H9 (cell line): Measurements from ENCODE around the gene TOR4A. TPM values are rescaled to one million over a fixed set of nuclear protein-coding genes. Genes with fewer than 3 reads are reported as not detected.

ENCODE experiments used
- DNase-seq: peaks from one replicate; pipeline ENCODE4 v3.0.0-alpha.2; 2017
- H2AFZ ChIP-seq: one replicate; pipeline ENCODE4 v1.6.1; 2013; ENCODE audit warnings: mild to moderate bottlenecking, low read length, control low read depth, moderate library complexity
- H2AK5ac ChIP-seq: 2 replicates; pipeline ENCODE4 v1.6.1; 2013; ENCODE audit warnings: low read length, control low read depth, mixed read lengths; ENCODE audit not compliant: insufficient read length
- H2BK120ac ChIP-seq: one replicate; pipeline ENCODE4 v1.6.1; 2013; ENCODE audit warnings: low read depth, mild to moderate bottlenecking, low read length, control low read depth, inconsistent platforms; ENCODE audit not compliant: poor library complexity, severe bottlenecking
- H2BK12ac ChIP-seq: 2 replicates; pipeline ENCODE4 v1.6.1; 2013; ENCODE audit warnings: low read length, control low read depth, mixed read lengths, low read depth; ENCODE audit not compliant: insufficient read length
- H2BK15ac ChIP-seq: 2 replicates; pipeline ENCODE4 v1.6.1; 2013; ENCODE audit warnings: low read depth, low read length, control low read depth
- H2BK20ac ChIP-seq: one replicate; pipeline ENCODE4 v1.6.1; 2013; ENCODE audit warnings: low read depth, mild to moderate bottlenecking, low read length, control low read depth, inconsistent platforms; ENCODE audit not compliant: poor library complexity, severe bottlenecking
- H2BK5ac ChIP-seq: 2 replicates; pipeline ENCODE4 v1.6.1; 2013; ENCODE audit warnings: low read length, control low read depth, mixed read lengths; ENCODE audit not compliant: insufficient read length
- H3K14ac ChIP-seq: 2 replicates; pipeline ENCODE4 v1.6.1; 2013; ENCODE audit warnings: low read length, control low read depth; ENCODE audit not compliant: insufficient read depth
- H3K18ac ChIP-seq: 2 replicates; pipeline ENCODE4 v1.6.1; 2013; ENCODE audit warnings: low read depth, mild to moderate bottlenecking, mixed read lengths, low read length, control low read depth; ENCODE audit not compliant: insufficient read length
- H3K23ac ChIP-seq: 2 replicates; pipeline ENCODE4 v1.6.1; 2013; ENCODE audit warnings: low read length, control low read depth, mixed read lengths, low read depth; ENCODE audit not compliant: insufficient read length
- H3K23me2 ChIP-seq: 2 replicates; pipeline ENCODE4 v1.6.1; 2013; ENCODE audit warnings: low read depth, mild to moderate bottlenecking, mixed read lengths, low read length, control low read depth; ENCODE audit not compliant: insufficient read length, poor library complexity, severe bottlenecking
- H3K27ac ChIP-seq: 2 replicates; pipeline ENCODE4 v1.5.1; 2013; ENCODE audit warnings: low read length, control low read depth, mixed read lengths, low read depth; ENCODE audit not compliant: insufficient read length
- H3K27me3 ChIP-seq: 2 replicates; pipeline ENCODE4 v1.6.1; 2013; ENCODE audit warnings: low read length, control low read depth, inconsistent platforms; ENCODE audit not compliant: insufficient read depth
- H3K4ac ChIP-seq: 2 replicates; pipeline ENCODE4 v1.6.1; 2013; ENCODE audit warnings: low read depth, mild to moderate bottlenecking, control low read depth, inconsistent platforms, low read length, moderate library complexity
- H3K4me1 ChIP-seq: 2 replicates; pipeline ENCODE4 v1.6.1; 2013; ENCODE audit warnings: low read length, control low read depth, inconsistent platforms; ENCODE audit not compliant: insufficient read depth
- H3K4me2 ChIP-seq: 2 replicates; pipeline ENCODE4 v1.6.1; 2013; ENCODE audit warnings: low read length, control low read depth, mixed read lengths; ENCODE audit not compliant: insufficient read length, insufficient read depth
- H3K56ac ChIP-seq: 2 replicates; pipeline ENCODE4 v1.6.1; 2013; ENCODE audit warnings: low read depth, mild to moderate bottlenecking, mixed read lengths, low read length, control low read depth; ENCODE audit not compliant: insufficient read length
- H3K79me1 ChIP-seq: 2 replicates; pipeline ENCODE4 v1.6.1; 2013; ENCODE audit warnings: low read depth, mild to moderate bottlenecking, moderate library complexity, low read length, control low read depth, inconsistent platforms; ENCODE audit not compliant: insufficient read depth, poor library complexity, severe bottlenecking
- H3K79me2 ChIP-seq: 2 replicates; pipeline ENCODE4 v1.6.1; 2013; ENCODE audit warnings: low read length, control low read depth, inconsistent platforms; ENCODE audit not compliant: insufficient read depth
- H3K9ac ChIP-seq: 2 replicates; pipeline ENCODE4 v1.6.1; 2013; ENCODE audit warnings: low read length, control low read depth, mixed read lengths; ENCODE audit not compliant: insufficient read length; ENCODE audit errors: extremely low read depth
- H3K9me3 ChIP-seq: one replicate; pipeline ENCODE4 v1.6.1; 2013; ENCODE audit warnings: low read depth, low read length, inconsistent platforms; ENCODE audit not compliant: control insufficient read depth
- H3T11ph ChIP-seq: one replicate; pipeline ENCODE4 v1.6.1; 2013; ENCODE audit warnings: mild to moderate bottlenecking, low read length, control low read depth, inconsistent platforms
- H4K20me1 ChIP-seq: one replicate; pipeline ENCODE4 v1.6.1; 2013; ENCODE audit not compliant: control insufficient read depth, insufficient read length, insufficient read depth
- H4K5ac ChIP-seq: 2 replicates; pipeline ENCODE4 v1.6.1; 2013; ENCODE audit warnings: low read depth, mild to moderate bottlenecking, mixed read lengths, low read length, control low read depth; ENCODE audit not compliant: insufficient read length
- H4K8ac ChIP-seq: replicated peaks from 2 replicates; pipeline ENCODE4 v1.6.1; 2013; ENCODE audit warnings: low read length, control low read depth, mixed read lengths, low read depth; ENCODE audit not compliant: insufficient read length
- H4K91ac ChIP-seq: 2 replicates; pipeline ENCODE4 v1.6.1; 2013; ENCODE audit warnings: low read depth, mild to moderate bottlenecking, moderate library complexity, mixed read lengths, low read length, control low read depth; ENCODE audit not compliant: insufficient read length
- H3K27ac Mint-ChIP-seq, 3 experiments: 2 replicates in 2 of 3; 3 replicates in 1 of 3; pipeline ENCODE4 v1.8.0; 2020 to 2021; ENCODE audit warnings: mixed read lengths in 3 of 3, mild to moderate bottlenecking in 1 of 3, moderate library complexity in 1 of 3
- H3K27me3 Mint-ChIP-seq: 2 replicates; pipeline ENCODE4 v1.8.0; 2021; ENCODE audit warnings: low read depth, mild to moderate bottlenecking, moderate library complexity, mixed read lengths
- H3K36me3 Mint-ChIP-seq, 3 experiments: 2 replicates in 2 of 3; 3 replicates in 1 of 3; pipeline ENCODE4 v1.8.0; 2020 to 2021; ENCODE audit warnings: low read depth in 3 of 3, mixed read lengths in 3 of 3; ENCODE audit not compliant: insufficient read depth in 1 of 3
- H3K4me1 Mint-ChIP-seq, 2 experiments: 2 replicates each; pipeline ENCODE4 v1.8.0; 2020; ENCODE audit warnings: mixed read lengths in 2 of 2
- H3K4me3 Mint-ChIP-seq, 2 experiments: 2 replicates in 1 of 2; 3 replicates in 1 of 2; pipeline ENCODE4 v1.8.0; 2020 to 2021; ENCODE audit warnings: mild to moderate bottlenecking in 2 of 2, mixed read lengths in 2 of 2, moderate library complexity in 1 of 2
- H3K9me3 Mint-ChIP-seq, 2 experiments: 2 replicates in 1 of 2; 3 replicates in 1 of 2; pipeline ENCODE4 v1.8.0; 2020; ENCODE audit warnings: mild to moderate bottlenecking in 2 of 2, mixed read lengths in 2 of 2, moderate library complexity in 1 of 2
- WGBS: extraction: QIAGEN DNeasy Blood & Tissue Kit; methylation state at CpG from one replicate; pipeline ENCODE4 v1.1.7; 2013; ENCODE audit warnings: missing lambda C conversion rate, low lambda C conversion rate, mixed read lengths; ENCODE audit not compliant: insufficient read length; ENCODE audit errors: extremely low coverage; 5-methylcytosine and 5-hydroxymethylcytosine counted together
- total RNA-seq: library from RNA; stranded (reverse); gene quantifications from 2 replicates; pipeline ENCODE4 v1.2.1, GENCODE V29; 2021
- TF ChIP-seq, protein P1 (sequence below): fragments of 200-600 bp; sonication (generic); conservative IDR thresholded peaks from 3 replicates; pipeline ENCODE4 v1.8.0; 2021; ENCODE audit warnings: antibody characterized with exemption, mild to moderate bottlenecking

TOR4A gene
- total RNA-seq, 1 experiment from 2014 or later: 6.2 TPM

DNA sequence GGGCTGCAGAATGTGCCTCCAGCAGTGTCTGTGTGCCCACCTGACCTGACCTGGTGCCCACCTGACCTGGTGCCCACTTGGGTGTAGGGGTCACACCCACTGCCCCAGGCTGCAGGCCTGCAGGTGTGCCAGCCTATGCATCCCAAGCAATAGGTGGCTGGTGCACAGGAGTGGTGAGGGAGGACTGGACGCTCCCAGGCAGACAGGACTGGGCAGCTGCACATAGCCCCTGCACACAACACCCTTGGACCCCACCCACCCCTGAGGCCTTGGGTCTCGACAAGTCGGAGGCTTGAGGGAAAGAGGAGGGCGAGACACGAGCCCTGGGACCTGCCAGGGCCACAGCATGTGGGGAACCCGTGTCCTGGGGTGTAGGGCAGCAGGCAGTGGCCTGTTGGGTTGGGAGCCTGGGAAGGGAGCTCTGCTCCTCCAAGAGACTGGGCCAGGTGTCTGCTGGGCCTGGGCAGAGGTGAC, 35.4 kb downstream of the TOR4A start:
- H3K23ac ChIP-seq: no peak overlapping the region
- H3K14ac ChIP-seq: no peak overlapping the region
- H3K27ac Mint-ChIP-seq: no peak overlapping the region
- no CpG with 5 or more reads among the region's 6 CpGs for WGBS
- no peak overlapping the region for H2AK5ac ChIP-seq
- H3T11ph ChIP-seq: no peak overlapping the region
- no peaks in the 10 kb centered on the region for H3K36me3 Mint-ChIP-seq
- no peak overlapping the region for H2BK5ac ChIP-seq
- H3K27me3 Mint-ChIP-seq: peaks cover 3% of the 10 kb centered on the region
- H3K4me2 ChIP-seq: no peak overlapping the region
- H4K91ac ChIP-seq: no peak overlapping the region
- H2BK120ac ChIP-seq: no peak overlapping the region
- no peak overlapping the region for H3K27ac ChIP-seq
- no peak overlapping the region for H3K18ac ChIP-seq
- H3K23me2 ChIP-seq: no peaks in the 10 kb centered on the region
- no peaks in the 10 kb centered on the region for H3K9me3 Mint-ChIP-seq
- no peak overlapping the region for H2BK12ac ChIP-seq
- H4K20me1 ChIP-seq: no peaks in the 10 kb centered on the region
- no peak overlapping the region for H3K9ac ChIP-seq
- no peak overlapping the region for H2AFZ ChIP-seq
- H3K79me1 ChIP-seq: no peaks in the 10 kb centered on the region
- H3K56ac ChIP-seq: no peak overlapping the region
- H3K9me3 ChIP-seq: no peaks in the 10 kb centered on the region
- no peak overlapping the region for H2BK20ac ChIP-seq
- H3K79me2 ChIP-seq: no peaks in the 10 kb centered on the region
- no peak overlapping the region for H2BK15ac ChIP-seq
- DNase-seq: peak; percentile 26
- no peaks in the 10 kb centered on the region; the same call in 1 of the 2 replicates for H3K4me1 ChIP-seq
- peaks cover 8 to 16% of the 10 kb centered on the region in 2 experiments; a peak in 3 of 4 replicates for H3K4me1 Mint-ChIP-seq
- H4K5ac ChIP-seq: no peak overlapping the region
- H3K27me3 ChIP-seq: no peaks in the 10 kb centered on the region
- no peak overlapping the region for H4K8ac ChIP-seq
- H3K4ac ChIP-seq: no peak overlapping the region
- no peak overlapping the region for H3K4me3 Mint-ChIP-seq
- TF ChIP-seq, protein P1, sequence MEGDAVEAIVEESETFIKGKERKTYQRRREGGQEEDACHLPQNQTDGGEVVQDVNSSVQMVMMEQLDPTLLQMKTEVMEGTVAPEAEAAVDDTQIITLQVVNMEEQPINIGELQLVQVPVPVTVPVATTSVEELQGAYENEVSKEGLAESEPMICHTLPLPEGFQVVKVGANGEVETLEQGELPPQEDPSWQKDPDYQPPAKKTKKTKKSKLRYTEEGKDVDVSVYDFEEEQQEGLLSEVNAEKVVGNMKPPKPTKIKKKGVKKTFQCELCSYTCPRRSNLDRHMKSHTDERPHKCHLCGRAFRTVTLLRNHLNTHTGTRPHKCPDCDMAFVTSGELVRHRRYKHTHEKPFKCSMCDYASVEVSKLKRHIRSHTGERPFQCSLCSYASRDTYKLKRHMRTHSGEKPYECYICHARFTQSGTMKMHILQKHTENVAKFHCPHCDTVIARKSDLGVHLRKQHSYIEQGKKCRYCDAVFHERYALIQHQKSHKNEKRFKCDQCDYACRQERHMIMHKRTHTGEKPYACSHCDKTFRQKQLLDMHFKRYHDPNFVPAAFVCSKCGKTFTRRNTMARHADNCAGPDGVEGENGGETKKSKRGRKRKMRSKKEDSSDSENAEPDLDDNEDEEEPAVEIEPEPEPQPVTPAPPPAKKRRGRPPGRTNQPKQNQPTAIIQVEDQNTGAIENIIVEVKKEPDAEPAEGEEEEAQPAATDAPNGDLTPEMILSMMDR: no peak
